ENCODE data around the gene PRTG. TPM values are rescaled to one million over a fixed set of nuclear protein-coding genes. Genes with fewer than 3 reads are reported as not detected.
"Not testable (repeated sequence)": the region's sequence is repeated elsewhere in the genome, so short reads cannot be mapped to it uniquely, and the experiment has no call there.

The PRTG gene
- total and polyA plus RNA-seq, 2 experiments from 2014 or later: 0.63 to 3.4 TPM

DNA sequence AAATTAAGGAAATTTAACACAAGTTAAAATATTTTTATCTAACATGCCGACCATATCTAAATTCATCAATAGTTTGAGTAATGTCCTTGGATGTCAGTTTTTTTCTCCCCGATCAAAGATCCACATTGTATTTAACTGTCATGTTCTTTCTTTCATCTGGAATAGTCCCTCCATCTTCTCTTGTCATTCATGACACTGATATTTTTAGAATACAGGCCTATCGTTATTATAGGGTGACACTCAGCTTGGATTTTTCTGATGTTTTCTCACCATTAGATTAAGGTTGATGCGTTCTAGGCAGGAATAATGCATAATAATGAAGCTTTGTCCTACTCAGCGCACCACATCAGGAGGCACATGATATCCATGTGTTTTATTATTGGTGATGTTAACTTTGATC, 141.6 kb downstream of the PRTG start (continued):
- TF ChIP-seq EZH2 (IDR thresholded peaks at IDR 0.05; ENCODE audit: low read depth, unreplicated experiment) (no peak), STAT1 (IDR thresholded peaks at IDR 0.05; ENCODE audit: unreplicated experiment) (no peak), EZH2phosphoT487 (IDR thresholded peaks at IDR 0.05; ENCODE audit: unreplicated experiment) (no peak)

DNA sequence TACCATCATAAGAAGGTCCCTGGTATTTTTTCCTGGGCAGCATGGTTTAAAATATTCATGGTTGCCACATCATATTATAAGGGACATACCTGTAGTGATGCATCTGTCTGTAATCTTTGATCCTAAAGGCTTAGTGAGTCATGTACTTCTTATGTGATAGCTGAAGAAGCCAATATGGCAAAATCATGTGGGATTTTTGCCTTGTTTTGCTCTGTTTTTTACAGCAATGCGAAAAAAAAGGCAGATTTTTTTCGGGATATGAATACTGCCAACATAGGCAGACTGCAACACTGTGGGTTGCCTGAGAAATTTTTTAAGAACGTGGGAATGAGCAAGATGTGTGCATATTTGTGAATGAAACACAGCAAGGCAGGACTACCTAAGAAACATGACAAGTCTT, 143.5 kb downstream of the PRTG start:
- no peak overlapping the region for H3K4me3 ChIP-seq
- no peak overlapping the region for H3K4me2 ChIP-seq
- no peaks in the 10 kb centered on the region for H3K79me2 ChIP-seq (replicated peaks; ENCODE audit: insufficient read depth)
- no peaks in the 10 kb centered on the region for H3K9me3 Mint-ChIP-seq
- no peaks in the 10 kb centered on the region for H3F3A ChIP-seq (replicated peaks; ENCODE audit: low read depth)
- ATAC-seq (no peak), DNase-seq (ENCODE audit: low spot score) (no peak)
- H3K36me3 ChIP-seq (ENCODE audit: insufficient read depth): no peaks in the 10 kb centered on the region
- H3K27ac ChIP-seq (ENCODE audit: low read depth): no peak overlapping the region
- H3K4me1 Mint-ChIP-seq: no peaks in the 10 kb centered on the region
- no peaks in the 10 kb centered on the region for H3K9me2 ChIP-seq (ENCODE audit: insufficient read depth)
- no peak overlapping the region for H3K4me3 Mint-ChIP-seq
- H3K4me1 ChIP-seq (ENCODE audit: insufficient read depth): no peaks in the 10 kb centered on the region
- no peaks in the 10 kb centered on the region for H3K27me3 ChIP-seq (ENCODE audit: insufficient read depth)
- no peaks in the 10 kb centered on the region for H3K36me3 Mint-ChIP-seq (ENCODE audit: low read depth)
- TF ChIP-seq EZH2phosphoT487 (IDR thresholded peaks at IDR 0.05; ENCODE audit: unreplicated experiment): no peak
- TF ChIP-seq, protein P1, sequence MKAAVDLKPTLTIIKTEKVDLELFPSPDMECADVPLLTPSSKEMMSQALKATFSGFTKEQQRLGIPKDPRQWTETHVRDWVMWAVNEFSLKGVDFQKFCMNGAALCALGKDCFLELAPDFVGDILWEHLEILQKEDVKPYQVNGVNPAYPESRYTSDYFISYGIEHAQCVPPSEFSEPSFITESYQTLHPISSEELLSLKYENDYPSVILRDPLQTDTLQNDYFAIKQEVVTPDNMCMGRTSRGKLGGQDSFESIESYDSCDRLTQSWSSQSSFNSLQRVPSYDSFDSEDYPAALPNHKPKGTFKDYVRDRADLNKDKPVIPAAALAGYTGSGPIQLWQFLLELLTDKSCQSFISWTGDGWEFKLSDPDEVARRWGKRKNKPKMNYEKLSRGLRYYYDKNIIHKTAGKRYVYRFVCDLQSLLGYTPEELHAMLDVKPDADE (IDR thresholded peaks at IDR 0.05): no peak
- H2AFZ ChIP-seq: no peak overlapping the region
- H4K20me1 ChIP-seq (replicated peaks; ENCODE audit: insufficient read depth): no peaks in the 10 kb centered on the region
- peaks cover 2% of the 10 kb centered on the region for H3K27me3 Mint-ChIP-seq (ENCODE audit: insufficient read depth, low read depth, poor library complexity)
- H3K27ac Mint-ChIP-seq: no peak overlapping the region

DNA sequence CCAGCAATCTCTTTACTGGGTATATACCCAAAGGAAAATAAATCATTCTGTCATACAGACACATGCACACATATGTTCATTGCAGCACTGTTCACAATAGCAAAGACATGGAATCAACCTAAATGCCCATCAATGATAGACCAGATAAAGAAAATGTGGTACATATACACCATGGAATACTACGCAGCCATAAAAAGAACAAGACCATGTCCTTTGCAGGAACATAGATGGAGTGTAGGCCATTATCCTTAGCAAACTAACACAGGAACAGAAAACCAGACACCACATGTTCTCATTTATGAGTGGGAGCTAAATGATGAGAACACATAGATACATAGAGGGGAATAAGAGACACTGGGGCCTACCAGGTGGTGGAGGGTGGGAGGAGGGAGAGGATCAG, 149.9 kb downstream of the PRTG start:
- not testable (repeated sequence) for H3K36me3 ChIP-seq (ENCODE audit: insufficient read depth); H3K4me2 ChIP-seq; H3K36me3 Mint-ChIP-seq (ENCODE audit: low read depth); H4K20me1 ChIP-seq (replicated peaks; ENCODE audit: insufficient read depth); H3F3A ChIP-seq (replicated peaks; ENCODE audit: low read depth); DNase-seq (ENCODE audit: low spot score); H3K4me3 ChIP-seq; H3K9me2 ChIP-seq (ENCODE audit: insufficient read depth); H3K4me3 Mint-ChIP-seq; H3K79me2 ChIP-seq (replicated peaks; ENCODE audit: insufficient read depth); H3K4me1 Mint-ChIP-seq; H3K4me1 ChIP-seq (ENCODE audit: insufficient read depth); H3K9me3 Mint-ChIP-seq; H2AFZ ChIP-seq; H3K27ac ChIP-seq (ENCODE audit: low read depth); ATAC-seq; H3K27ac Mint-ChIP-seq
- peaks cover 29% of the 10 kb centered on the region for H3K27me3 ChIP-seq (ENCODE audit: insufficient read depth)
- peaks cover 19% of the 10 kb centered on the region for H3K27me3 Mint-ChIP-seq (ENCODE audit: insufficient read depth, low read depth, poor library complexity)

DNA sequence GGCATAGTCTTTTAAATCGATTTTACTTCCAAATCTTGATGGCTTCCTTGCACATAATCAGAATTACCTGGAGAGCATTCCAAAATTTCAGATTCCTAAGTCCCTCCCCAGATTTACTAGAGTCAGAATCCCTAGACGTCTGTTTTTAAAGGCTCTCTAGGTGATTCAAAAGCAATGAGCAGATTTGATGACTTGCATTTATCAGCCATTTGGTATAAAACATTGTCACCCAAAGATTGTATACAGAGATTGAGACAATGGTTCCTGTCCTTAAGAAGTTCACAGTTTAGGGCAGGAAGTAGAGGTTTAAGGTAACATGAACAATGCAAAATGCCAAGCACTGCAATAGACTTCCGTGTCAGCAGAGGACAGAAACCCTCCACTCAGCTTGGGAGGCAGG, 152.2 kb downstream of the PRTG start:
- Mint-ChIP-seq H3K27ac (no peak overlapping the region), H3K9me3 (peaks cover 7% of the 10 kb centered on the region; the same call in 2 of the 3 replicates), H3K4me3 (no peak overlapping the region), H3K4me1 (peaks cover 4% of the 10 kb centered on the region; the same call in 1 of the 3 replicates), H3K27me3 (ENCODE audit: insufficient read depth, low read depth, poor library complexity) (peaks cover 22% of the 10 kb centered on the region), H3K36me3 (ENCODE audit: low read depth) (0 out of 3 replicates have a peak, but pooled peaks cover 3% of the 10 kb centered on the region)
- Histone ChIP-seq H3K4me2 (no peak overlapping the region), H3F3A (replicated peaks; ENCODE audit: low read depth) (no peaks in the 10 kb centered on the region), H3K79me2 (replicated peaks; ENCODE audit: insufficient read depth) (no peaks in the 10 kb centered on the region), H3K4me1 (ENCODE audit: insufficient read depth) (0 out of 2 replicates have a peak, but pooled peaks cover 3% of the 10 kb centered on the region), H3K36me3 (ENCODE audit: insufficient read depth) (no peaks in the 10 kb centered on the region), H3K27ac (ENCODE audit: low read depth) (no peak overlapping the region), H3K9me2 (ENCODE audit: insufficient read depth) (no peaks in the 10 kb centered on the region), H2AFZ (no peak overlapping the region), H4K20me1 (replicated peaks; ENCODE audit: insufficient read depth) (no peaks in the 10 kb centered on the region; the same call in none of the 2 replicates), H3K27me3 (ENCODE audit: insufficient read depth) (peaks cover 52% of the 10 kb centered on the region), H3K4me3 (no peak overlapping the region)
- ATAC-seq (no peak), DNase-seq (ENCODE audit: low spot score) (no peak)
- TF ChIP-seq, protein P1 (IDR thresholded peaks at IDR 0.05): no peak
- TF ChIP-seq EZH2phosphoT487 (IDR thresholded peaks at IDR 0.05; ENCODE audit: unreplicated experiment) (no peak), ZNF114 (CRISPR knock-in tag; IDR thresholded peaks at IDR 0.05) (no peak), CREB1 (CRISPR knock-in tag; IDR thresholded peaks at IDR 0.05; ENCODE audit: low read depth) (no peak), ZNF331 (CRISPR knock-in tag; IDR thresholded peaks at IDR 0.05; ENCODE audit: low read depth) (no peak), POLR2AphosphoS5 (IDR thresholded peaks at IDR 0.05; ENCODE audit: low read depth) (no peak), JUNB (IDR thresholded peaks at IDR 0.05; ENCODE audit: unreplicated experiment) (no peak)
- TF ChIP-seq, protein P2, sequence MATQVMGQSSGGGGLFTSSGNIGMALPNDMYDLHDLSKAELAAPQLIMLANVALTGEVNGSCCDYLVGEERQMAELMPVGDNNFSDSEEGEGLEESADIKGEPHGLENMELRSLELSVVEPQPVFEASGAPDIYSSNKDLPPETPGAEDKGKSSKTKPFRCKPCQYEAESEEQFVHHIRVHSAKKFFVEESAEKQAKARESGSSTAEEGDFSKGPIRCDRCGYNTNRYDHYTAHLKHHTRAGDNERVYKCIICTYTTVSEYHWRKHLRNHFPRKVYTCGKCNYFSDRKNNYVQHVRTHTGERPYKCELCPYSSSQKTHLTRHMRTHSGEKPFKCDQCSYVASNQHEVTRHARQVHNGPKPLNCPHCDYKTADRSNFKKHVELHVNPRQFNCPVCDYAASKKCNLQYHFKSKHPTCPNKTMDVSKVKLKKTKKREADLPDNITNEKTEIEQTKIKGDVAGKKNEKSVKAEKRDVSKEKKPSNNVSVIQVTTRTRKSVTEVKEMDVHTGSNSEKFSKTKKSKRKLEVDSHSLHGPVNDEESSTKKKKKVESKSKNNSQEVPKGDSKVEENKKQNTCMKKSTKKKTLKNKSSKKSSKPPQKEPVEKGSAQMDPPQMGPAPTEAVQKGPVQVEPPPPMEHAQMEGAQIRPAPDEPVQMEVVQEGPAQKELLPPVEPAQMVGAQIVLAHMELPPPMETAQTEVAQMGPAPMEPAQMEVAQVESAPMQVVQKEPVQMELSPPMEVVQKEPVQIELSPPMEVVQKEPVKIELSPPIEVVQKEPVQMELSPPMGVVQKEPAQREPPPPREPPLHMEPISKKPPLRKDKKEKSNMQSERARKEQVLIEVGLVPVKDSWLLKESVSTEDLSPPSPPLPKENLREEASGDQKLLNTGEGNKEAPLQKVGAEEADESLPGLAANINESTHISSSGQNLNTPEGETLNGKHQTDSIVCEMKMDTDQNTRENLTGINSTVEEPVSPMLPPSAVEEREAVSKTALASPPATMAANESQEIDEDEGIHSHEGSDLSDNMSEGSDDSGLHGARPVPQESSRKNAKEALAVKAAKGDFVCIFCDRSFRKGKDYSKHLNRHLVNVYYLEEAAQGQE (IDR thresholded peaks at IDR 0.05; ENCODE audit: unreplicated experiment): no peak
- TF ChIP-seq, protein P3, sequence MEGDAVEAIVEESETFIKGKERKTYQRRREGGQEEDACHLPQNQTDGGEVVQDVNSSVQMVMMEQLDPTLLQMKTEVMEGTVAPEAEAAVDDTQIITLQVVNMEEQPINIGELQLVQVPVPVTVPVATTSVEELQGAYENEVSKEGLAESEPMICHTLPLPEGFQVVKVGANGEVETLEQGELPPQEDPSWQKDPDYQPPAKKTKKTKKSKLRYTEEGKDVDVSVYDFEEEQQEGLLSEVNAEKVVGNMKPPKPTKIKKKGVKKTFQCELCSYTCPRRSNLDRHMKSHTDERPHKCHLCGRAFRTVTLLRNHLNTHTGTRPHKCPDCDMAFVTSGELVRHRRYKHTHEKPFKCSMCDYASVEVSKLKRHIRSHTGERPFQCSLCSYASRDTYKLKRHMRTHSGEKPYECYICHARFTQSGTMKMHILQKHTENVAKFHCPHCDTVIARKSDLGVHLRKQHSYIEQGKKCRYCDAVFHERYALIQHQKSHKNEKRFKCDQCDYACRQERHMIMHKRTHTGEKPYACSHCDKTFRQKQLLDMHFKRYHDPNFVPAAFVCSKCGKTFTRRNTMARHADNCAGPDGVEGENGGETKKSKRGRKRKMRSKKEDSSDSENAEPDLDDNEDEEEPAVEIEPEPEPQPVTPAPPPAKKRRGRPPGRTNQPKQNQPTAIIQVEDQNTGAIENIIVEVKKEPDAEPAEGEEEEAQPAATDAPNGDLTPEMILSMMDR (conservative IDR thresholded peaks at IDR 0.05; ENCODE audit: low read depth in 2 of 2): no peak

Measured in GM23338 (cell line).